Astrocyte of the hippocampus (primary cell): ENCODE measurements around the gene WWC2.
"Not testable (repeated sequence)": the region's sequence is repeated elsewhere in the genome, so short reads cannot be mapped to it uniquely, and the experiment has no call there.

Source experiments
- DNase-seq: peaks from one replicate; pipeline ENCODE4 v3.0.0; 2011; ENCODE audit warnings: low read depth, low spot score

Gene WWC2

DNA sequence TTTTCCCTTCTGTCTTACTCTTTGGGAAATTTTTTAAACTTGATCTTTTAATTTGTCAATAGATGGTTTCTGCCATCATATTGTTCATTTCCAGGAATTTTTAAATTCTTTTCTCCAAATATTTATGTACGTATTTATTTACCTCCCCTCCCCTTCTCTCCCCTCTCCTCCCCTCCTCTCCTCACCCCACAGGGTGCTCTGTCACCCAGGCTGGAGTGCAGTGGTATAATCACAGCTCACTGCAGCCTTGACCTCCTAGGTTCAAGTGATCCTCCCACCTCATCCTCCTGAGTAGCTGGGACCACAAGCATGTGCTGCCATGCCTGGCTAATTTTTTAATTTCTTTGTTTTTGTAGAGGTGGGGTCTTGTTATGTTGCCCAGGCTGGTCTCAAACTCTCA lies 73.8 kb downstream of the WWC2 start:
- DNase-seq = no peak

DNA sequence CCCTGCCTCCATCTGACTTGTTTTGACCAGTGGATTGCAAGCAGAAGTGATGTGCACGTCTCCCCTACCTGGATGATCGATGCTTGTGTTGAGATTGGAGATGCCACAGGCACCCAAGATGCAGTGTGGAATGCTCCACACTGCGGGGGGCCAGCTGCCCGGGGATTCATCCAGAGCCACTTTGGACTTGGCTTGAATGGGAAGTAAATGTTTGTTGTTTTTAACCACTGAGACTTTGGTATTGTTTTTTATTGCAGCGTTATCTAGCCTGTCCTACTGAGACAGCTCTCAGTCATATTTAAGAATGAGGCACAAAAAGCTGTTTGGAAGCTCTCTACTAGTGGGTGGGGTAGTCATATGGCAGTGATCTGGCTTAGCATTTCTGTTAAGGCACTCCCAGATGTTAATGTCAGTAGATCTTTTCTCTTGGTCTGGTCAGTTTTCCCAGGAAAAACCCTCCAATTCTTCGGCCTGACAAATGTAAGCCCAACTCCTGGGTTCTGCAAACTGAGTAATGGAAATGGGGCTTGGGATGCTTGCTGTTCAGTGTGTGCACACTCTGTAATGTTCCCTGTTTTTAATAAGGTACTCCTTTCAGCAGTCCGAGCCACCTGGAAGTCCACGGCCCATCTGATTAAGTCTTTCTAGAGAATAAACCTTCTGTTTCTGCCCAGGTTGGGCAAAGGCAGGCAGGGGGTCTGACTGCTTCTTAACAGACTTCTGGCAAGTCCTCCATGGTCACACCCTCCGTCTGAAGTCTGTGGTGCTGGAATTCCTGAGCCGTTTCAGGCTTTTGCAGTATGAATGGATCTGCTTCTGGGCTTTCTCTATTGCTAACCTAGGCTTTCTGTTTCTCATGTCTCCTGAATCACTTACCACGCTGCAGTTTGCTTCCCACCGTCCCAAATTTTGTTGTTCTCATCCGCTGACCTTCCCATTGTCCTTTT lies 74.8 kb downstream of the WWC2 start:
- peak; percentile 71 for DNase-seq

DNA sequence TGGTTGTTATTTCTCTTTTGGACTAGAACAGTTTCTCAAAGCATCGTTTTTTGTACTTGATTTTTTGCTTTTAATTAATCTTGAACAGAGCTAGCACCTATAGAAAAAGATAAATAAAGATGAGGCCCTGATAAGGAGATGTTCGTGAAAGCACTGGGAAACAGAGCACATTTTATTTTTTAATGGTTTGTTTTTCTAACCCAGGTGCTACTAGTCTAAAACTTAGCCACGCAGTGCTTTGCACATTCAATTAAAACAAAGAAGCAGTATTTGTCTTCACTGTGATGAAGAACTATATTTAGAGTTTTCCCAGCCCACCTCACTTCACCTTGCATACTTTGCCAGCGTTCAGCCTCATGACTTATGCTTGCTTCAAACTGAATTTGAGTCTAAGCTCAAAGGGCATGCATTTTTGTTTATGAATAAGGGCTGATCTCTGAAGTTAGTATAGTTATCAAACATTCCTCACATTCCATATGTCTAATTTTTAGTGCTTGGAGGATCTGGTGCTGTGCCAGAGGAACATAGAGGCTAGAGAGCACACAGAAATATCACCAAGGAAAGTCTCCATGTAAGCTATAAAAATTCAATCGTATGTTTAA lies 76.7 kb downstream of the WWC2 start:
- DNase-seq = peak; percentile 53

DNA sequence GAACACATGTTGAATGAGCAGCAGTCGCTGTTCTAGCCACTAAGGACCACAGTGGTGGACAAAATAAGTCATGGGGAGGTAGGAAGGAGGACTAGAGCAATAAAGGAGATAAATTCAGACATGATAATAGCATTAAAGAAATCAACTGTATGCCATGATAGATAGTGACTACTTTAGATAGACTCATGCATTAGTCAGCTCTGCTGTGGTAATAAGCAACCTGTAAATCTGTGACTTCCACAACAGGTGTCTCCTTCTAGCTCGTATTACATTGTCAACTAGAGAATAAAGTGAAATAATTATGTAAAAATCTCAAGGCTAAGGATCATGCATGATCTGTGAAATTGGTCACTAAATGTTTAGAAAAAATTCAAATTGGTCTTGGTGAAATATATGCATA lies 77.9 kb downstream of the WWC2 start:
- no peak for DNase-seq

DNA sequence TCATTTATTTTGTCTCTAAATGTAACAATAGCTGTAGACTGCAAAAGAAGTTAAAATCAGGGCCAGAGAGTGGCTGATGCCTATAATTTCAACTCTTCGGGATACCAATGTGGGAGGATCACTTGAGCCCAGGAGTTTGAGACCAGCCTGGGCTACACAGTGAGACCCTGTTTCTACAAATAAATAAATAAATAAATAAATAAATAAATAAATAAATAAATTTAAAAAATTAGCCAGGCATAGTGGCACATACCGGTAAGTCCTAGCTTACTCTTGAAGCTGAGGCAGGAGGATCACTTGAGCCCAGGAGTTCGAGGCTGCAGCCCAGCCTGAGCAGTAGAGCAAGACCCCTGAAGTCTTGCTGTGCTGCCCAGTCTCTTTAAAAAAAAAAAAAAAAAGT lies 79.1 kb downstream of the WWC2 start:
- no peak for DNase-seq

DNA sequence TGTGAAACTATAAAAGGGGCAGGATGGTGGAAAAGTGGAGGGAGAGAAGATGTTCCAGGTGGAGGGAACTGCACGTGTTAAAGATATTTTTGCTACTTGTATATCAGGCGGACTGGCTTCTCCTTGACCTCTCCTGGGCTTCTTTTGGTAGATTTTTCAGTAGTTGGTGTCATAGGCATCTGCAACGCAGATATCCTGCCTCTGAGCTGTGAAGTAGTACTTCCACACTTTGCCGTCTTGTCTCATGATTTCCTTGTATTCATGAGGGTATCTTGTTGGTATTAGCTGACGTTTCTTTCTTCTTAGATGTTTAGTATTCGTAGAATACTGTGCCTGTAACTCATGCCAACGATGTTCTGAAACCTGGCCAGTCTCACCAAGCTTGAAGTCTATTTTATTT lies 81.0 kb downstream of the WWC2 start:
- no peak for DNase-seq

DNA sequence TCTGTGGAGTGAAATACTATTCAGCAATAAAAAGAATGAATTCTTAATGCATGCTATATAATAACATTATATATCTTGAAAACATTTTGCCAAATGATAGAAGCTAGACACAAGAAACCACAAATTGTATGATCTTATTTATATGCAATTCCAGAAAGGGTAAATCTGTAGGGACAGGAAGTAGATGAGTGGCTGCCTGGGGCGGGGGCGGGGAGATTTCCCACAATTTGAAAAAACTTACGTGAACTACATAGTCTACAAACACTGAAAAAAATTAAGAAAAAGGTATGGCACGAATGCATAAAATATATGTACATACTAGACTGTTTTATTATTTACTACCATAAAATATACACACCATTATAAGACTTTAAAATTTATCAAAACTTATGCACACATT lies 81.6 kb downstream of the WWC2 start:
- DNase-seq = no peak

DNA sequence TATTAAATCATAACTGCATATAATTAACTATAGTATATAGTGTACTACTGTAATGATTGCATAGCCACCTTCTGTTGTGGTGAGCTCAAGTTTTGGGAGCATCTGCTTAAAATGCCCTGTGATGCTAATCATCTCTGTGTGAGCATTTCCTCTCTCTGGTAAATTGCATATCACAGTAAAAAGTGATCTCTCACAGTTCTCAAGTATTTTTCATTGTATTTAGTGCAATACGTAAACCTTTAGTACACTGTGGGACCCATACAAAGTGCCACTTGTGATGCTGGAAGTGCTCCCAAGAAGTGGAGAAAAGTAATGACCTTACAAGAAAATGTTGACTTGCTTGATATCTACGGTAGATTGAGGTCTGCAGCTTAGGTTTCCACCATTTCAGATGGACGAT lies 82.0 kb downstream of the WWC2 start:
- no peak for DNase-seq

DNA sequence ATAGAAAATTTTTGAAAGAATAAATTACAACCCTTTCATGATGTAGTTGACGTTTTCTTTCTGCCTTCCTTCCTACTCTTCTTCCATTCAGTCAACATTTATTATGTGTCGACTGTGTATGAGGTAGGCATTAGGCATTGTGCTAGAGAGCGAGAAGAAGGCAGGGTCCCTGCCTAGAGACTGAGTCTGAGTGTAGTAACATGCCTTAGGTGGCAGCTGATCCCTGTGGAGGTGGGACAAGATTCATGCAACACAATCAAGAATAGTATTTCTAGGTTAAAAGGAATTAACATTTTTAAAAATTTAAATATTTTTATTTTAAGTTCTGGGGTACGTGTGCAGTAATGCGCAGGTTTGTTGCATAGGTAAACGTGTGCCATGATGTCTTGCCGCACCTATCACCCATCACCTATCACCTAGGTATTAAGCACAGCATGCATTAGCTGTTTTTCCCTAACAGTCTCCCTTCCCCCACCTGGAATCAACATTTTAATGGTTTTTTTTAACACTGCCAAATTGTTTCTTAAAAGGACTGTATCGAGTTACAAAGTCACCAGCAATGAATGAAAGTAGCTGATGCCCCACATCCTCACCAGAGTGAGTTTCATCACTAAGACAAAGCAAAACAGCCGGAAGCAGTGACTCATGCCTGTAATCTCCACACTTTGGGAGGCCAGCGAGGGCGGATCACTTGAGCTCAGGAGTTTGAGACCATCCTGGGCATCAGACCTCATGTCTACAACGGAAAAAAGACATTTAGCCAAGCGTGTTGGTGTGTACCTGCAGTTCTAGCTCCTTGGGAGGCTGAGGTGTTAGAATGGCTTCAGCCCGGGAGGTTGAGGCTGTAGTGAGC lies 84.0 kb downstream of the WWC2 start:
- DNase-seq = peak; percentile 90

DNA sequence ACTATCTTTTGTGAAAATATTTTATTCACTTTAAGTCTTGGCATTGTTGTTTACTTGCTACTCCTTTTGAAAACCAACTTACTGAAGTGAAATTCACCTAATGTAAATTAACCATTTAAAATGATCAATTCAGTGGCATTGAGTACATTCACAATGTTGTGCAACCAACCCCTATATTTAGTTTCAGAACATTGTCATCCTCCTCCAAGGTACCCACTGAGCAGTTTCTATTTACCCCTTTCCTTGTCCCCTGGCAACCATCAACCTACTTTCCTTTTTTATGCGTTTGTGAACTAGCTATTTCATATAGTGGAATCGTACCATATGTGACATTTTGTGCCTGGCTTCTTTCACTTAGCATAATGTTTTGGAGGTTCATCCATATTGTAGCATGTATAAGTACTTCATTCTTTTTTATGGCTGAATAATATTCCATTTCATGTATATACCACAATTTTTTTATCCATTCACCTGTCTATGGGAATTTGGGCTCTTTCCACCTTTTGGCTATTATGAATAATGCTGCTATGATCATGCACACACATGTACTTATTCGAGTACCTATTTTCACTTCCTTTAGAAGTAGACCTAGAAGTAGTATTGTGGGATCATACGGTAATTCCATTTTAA lies 85.0 kb downstream of the WWC2 start:
- DNase-seq = no peak

DNA sequence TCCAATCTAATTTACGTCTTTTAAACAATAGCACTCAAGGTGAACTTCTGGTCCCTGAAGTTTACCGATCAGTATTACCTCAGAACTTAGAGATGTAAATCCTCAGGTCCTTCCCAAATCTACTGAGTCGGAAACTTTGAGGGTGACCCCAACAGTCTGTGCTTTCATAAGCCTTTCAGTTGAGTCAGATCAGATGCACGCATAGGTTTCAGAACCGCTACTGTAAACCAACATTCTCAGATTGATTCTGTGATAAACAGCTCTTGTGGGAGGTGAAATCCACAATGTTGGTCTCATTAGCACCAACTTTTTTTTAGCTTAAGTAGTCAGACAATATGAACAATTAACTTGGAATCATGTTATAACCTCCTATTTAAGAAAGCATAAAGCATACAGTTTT lies 86.0 kb downstream of the WWC2 start:
- peak; percentile 79 for DNase-seq

DNA sequence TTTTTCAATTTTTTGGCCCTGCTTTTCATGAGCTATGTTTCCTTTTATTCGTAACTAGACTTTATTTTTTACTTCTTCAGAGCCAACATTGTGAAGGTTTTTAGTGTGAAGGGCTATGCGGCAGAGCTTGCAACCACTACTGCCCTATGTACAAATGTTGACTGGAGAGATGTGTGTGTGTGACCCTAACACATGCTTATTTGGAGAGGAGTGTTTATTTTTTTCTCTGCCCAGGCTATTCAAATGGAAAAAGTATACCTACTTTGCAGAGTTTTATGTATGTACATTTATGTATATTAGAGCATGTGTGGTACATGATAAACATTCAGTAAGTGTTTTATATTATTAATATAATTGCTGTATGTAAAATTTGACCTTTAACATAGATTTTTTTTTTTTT lies 86.5 kb downstream of the WWC2 start:
- no peak for DNase-seq

DNA sequence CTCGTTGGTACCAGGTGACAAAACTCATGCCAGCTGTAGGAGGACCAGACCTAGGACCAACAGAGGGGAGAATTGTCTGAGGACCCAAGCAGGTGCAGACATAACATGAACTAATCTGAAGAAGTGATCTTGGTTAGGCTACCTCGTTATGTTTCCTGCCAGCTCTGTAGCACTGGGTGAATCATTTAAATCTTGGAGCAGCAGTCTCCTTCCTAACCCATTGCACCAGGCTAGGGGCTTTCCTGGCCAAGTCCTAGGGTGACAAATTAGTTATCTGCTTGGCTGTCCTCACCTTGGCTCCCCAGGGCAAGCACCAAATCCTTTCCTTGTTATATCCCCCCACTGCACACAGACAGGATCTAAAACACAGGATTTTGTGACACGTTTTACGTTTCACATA lies 87.8 kb downstream of the WWC2 start:
- no peak for DNase-seq

DNA sequence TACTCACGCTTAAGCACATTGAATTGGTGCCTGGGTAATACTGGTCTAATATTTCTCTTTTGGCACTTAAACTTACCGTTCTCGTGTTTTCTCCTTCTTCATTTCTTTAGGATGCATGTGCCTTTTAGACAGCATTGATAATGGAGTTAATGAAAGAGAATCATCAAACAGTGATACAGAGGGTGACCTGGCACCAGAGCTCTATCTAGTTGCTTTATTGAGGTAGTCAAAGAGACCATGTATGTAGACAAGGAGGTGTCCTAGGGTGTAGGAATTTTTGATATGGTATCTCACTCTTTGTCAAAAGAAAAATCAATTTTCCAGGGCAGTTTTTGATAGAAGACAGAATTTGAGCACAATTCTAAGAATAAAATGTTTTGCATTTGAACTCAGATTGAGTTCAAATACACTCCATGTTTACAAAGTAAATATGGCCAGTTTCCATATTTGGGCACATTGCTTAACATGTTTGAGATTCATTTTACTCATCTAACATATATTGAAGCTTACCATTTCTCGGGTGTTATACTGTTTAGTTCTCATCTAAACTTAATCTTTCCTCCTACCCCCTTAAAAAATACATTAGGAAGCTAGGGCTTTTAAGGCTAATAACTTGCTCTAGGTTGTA lies 92.0 kb downstream of the WWC2 start:
- DNase-seq = no peak

DNA sequence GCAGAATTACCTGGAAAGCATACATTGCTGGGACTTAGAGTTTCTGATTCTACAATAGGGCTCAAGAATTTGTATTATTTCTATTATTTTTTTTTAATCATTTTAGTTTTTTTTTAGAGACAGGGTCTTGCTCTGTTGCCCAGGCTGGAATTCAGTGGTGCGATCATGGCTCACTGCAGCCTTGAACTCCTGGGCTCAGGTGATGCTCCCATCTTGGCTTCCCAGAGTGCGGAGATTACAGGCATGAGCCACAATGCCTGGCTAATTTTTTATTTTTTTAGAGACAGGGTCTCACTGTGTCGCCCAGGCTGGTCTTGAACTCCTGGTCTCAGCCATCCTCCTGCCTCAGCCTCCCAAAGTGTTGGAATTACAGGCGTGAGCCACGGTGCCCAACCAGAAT lies 92.6 kb downstream of the WWC2 start:
- no peak for DNase-seq

DNA sequence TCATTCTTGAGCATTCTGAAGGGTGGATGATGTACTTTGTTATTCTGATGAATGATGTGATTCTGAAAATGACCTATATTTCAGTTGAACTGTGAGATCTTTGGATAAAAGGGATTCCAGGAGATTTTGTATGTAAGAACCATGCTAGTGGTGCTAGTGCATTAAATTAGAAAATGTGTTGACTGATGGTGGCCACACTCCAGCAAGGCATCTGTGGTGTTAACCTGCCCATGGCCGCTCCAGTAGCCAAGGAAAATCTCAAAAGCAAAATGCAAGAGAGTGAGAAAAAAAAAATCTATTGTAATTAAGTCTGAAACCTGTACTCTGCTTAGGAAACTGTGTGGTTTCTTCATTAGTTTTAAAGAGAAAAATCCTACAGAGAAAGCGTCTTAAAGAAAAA lies 93.5 kb downstream of the WWC2 start:
- DNase-seq = no peak

DNA sequence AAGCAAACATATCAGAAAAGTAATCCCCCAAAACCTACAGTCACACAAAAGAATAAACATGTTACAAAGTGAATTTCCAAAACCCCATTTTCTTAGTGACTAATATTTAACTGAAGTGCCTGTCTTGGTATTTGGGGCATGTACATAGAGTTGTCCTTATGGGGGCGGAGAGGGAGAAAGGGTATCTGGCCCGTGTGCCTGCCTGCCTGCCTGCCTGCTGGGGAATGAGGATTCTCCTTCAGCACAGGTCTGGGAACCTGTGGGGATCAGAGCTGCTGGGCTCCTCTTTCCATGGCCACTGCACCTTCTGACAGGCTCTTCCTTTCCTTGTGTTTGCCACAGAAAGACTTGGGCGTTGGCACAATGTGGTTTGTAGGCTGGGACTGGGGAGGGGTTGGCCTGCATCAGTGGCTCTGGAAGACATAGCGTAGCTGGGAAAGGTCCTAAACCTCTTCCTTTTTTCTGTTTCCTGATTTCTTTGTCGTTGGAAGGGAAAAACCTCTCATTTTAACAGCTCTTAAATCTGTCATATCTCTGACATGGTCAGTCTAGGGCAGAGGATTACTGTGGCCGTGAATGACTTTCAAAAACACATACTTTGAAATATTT lies 94.8 kb downstream of the WWC2 start:
- DNase-seq = not testable (repeated sequence)

DNA sequence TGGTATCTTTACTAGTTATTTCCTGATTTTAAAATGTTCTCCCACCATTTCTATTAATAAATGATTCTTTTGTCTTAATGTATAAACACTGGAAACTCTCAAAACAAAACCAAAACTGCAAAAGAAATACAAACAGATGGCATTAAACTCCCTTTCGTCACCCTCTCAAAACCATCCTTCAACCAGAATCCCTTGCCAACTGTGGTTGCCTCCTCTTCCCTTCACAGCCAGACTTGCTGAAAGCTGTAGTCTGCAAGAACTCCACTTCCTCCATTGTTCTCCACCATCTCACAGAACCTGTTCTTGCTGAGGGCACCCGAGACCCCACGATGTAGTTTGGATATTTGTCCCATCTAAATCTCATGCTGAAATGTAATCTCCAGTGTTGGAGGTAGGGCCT lies 96.5 kb downstream of the WWC2 start:
- no peak for DNase-seq

DNA sequence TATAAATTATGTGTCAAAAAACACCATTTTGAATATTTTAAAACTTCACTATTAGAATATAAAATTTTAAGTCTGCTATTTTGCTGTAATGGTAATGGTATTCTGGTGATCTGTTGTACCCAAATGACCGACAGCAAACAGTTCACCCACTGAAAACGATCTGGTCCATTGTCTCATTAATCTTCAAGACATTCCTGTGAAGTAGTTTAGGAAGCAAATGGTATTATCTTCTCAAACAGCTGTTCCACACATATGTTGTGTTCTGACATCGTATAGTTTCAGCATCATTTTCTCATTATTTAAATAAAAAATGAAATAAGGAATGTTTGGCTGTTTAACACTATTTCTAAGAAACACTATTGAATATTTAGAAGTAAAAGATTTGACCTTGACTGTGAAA lies 98.1 kb downstream of the WWC2 start:
- DNase-seq = no peak

DNA sequence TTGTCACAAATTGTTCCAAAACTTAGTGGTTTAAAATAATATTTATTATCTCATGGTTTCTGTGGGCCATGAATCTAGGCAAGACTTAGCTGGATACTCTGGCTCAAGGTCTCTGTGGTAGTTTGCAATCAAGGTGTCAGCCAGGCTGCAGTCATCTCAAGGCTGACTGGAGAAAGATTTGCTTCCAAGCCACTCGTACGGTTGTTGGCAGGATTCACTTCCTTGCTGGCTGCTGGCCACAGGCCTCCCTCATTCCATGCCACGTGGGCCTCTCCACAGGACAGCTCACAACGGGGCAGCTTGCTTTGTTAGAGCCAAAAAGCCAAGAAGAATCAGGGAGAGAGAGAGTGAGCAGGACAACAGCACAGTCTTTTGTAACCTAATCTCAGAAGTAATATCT lies 101.4 kb downstream of the WWC2 start:
- peak; percentile 95 for DNase-seq

DNA sequence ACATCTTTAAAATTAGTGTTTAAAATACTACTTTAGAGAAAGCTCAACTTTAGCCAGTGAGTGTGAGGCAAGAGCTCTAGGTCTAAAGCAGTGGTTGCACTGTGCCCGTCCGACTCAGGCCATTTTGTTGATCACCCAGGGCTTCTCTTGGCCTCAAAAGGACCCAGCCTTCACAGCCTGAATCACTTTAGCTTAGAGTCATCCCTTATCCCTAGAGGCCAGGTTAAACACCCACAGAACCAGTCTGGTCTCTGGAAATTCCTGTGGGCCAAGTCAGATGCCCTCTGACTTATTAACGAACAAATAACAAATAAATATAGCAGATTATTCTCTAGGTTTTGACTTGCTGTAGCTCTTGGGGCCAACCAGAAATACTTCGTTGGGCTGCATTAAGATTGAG lies 102.3 kb downstream of the WWC2 start:
- DNase-seq = peak; percentile 34
